ENCODE results near the gene SRSF4.

GRCh38 chr1:29125237-29125641, 56.5 kb downstream of the SRSF4 start:
- TF ChIP-seq CTCF (IDR thresholded peaks at IDR 0.05) = no peak
- no peak for TF ChIP-seq EZH2 (IDR thresholded peaks at IDR 0.05; ENCODE audit: borderline replicate concordance, insufficient read depth, low read depth, low read length, poor library complexity, severe bottlenecking)
